WTC11 (cell line): Measurements from ENCODE around the gene PLD3. TPM values are rescaled to one million over a fixed set of nuclear protein-coding genes. Genes with fewer than 3 reads are reported as not detected.
A peak's percentile ranks its signal among the peaks of the same experiment; 100 is the strongest.

ENCODE experiments used
- ATAC-seq: fragments of 200-7000 bp; cut with Tn5 transposase; 2 replicates; pipeline ENCODE4 v1.10.0; 2021; ENCODE audit warnings: mild to moderate bottlenecking, moderate library complexity
- CTCF ChIA-PET: fragments of 300-600 bp; sonication (Branson Sonifier 250); formaldehyde crosslinking; loops from one replicate; lab custom pipeline; 2021; ENCODE audit warnings: antibody characterized with exemption; lab: Charles Lee
- POLR2A ChIA-PET: fragments of 350-600 bp; sonication (Branson Sonifier 250); formaldehyde crosslinking; loops from one replicate; lab custom pipeline; 2021; ENCODE audit warnings: antibody characterized with exemption; lab: Charles Lee
- DNase-seq: peaks from one replicate; pipeline ENCODE4 v3.0.0; 2021; ENCODE audit warnings: low spot score
- H3K27ac Mint-ChIP-seq: 2 replicates; pipeline ENCODE4 v1.8.0; 2021; ENCODE audit warnings: mixed read lengths
- H3K27me3 Mint-ChIP-seq: 2 replicates; pipeline ENCODE4 v1.8.0; 2021; ENCODE audit warnings: low read depth, mild to moderate bottlenecking, moderate library complexity, mixed read lengths
- H3K36me3 Mint-ChIP-seq: 2 replicates; pipeline ENCODE4 v1.8.0; 2021; ENCODE audit warnings: mixed read lengths
- H3K4me1 Mint-ChIP-seq: 2 replicates; pipeline ENCODE4 v1.8.0; 2022; ENCODE audit warnings: mixed read lengths
- H3K4me3 Mint-ChIP-seq: 2 replicates; pipeline ENCODE4 v1.8.0; 2021; ENCODE audit warnings: mild to moderate bottlenecking, moderate library complexity, mixed read lengths
- H3K9me3 Mint-ChIP-seq: 2 replicates; pipeline ENCODE4 v1.8.0; 2021; ENCODE audit warnings: mixed read lengths
- ATF1 ChIP-seq: sonication (generic); formaldehyde crosslinking; IDR thresholded peaks from 2 replicates; pipeline ENCODE4 v1.8.1; 2023; ENCODE audit warnings: mild to moderate bottlenecking, moderate library complexity, missing genetic modification reagents
- ATF6 ChIP-seq: sonication (generic); formaldehyde crosslinking; IDR thresholded peaks from 2 replicates; pipeline ENCODE4 v1.8.1; 2023; ENCODE audit warnings: mild to moderate bottlenecking, missing genetic modification reagents
- CTCF ChIP-seq: fragments of 200-600 bp; IDR thresholded peaks from 2 replicates; pipeline ENCODE4 v1.8.0; 2022; ENCODE audit warnings: antibody characterized with exemption
- E2F5 ChIP-seq: sonication (generic); formaldehyde crosslinking; IDR thresholded peaks from 2 replicates; pipeline ENCODE4 v1.8.1; 2022; ENCODE audit warnings: mild to moderate bottlenecking, moderate library complexity, missing genetic modification reagents
- ERG ChIP-seq: fragments of 250-450 bp; sonication (Bioruptor Pico); IDR thresholded peaks from 2 replicates; pipeline ENCODE4 v1.8.0; 2021; ENCODE audit warnings: mild to moderate bottlenecking
- FOXJ3 ChIP-seq: sonication (generic); formaldehyde crosslinking; IDR thresholded peaks from 2 replicates; pipeline ENCODE4 v1.9.0; 2021; ENCODE audit warnings: missing genetic modification reagents, mild to moderate bottlenecking, borderline replicate concordance
- FOXK1 ChIP-seq: sonication (generic); formaldehyde crosslinking; IDR thresholded peaks from 2 replicates; pipeline ENCODE4 v1.8.0; 2022; ENCODE audit warnings: mild to moderate bottlenecking, moderate library complexity, missing genetic modification reagents
- GABPB1 ChIP-seq: sonication (generic); formaldehyde crosslinking; IDR thresholded peaks from 2 replicates; pipeline ENCODE4 v1.8.1; 2023; ENCODE audit warnings: mild to moderate bottlenecking, missing genetic modification reagents
- MLX ChIP-seq: sonication (generic); formaldehyde crosslinking; IDR thresholded peaks from 2 replicates; pipeline ENCODE4 v1.8.1; 2023; ENCODE audit warnings: mild to moderate bottlenecking, missing genetic modification reagents, moderate library complexity
- NFATC4 ChIP-seq: fragments of 250-450 bp; sonication (Bioruptor Pico); IDR thresholded peaks from 2 replicates; pipeline ENCODE4 v1.9.0; 2021; ENCODE audit warnings: mild to moderate bottlenecking
- PRRX2 ChIP-seq: fragments of 250-450 bp; sonication (Bioruptor Pico); IDR thresholded peaks from 2 replicates; pipeline ENCODE4 v1.8.0; 2021; ENCODE audit warnings: mild to moderate bottlenecking
- SMAD3 ChIP-seq: sonication (generic); formaldehyde crosslinking; IDR thresholded peaks from 2 replicates; pipeline ENCODE4 v1.8.0; 2022; ENCODE audit warnings: missing genetic modification reagents, mild to moderate bottlenecking, borderline replicate concordance
- SMAD4 ChIP-seq: sonication (generic); formaldehyde crosslinking; IDR thresholded peaks from 2 replicates; pipeline ENCODE4 v1.8.0; 2022; ENCODE audit warnings: mild to moderate bottlenecking, missing genetic modification reagents
- SP1 ChIP-seq: sonication (generic); formaldehyde crosslinking; conservative IDR thresholded peaks from 2 replicates; pipeline ENCODE4 v1.8.1; 2022; ENCODE audit warnings: missing genetic modification reagents
- ZNF138 ChIP-seq: sonication (generic); formaldehyde crosslinking; conservative IDR thresholded peaks from 2 replicates; pipeline ENCODE4 v1.8.1; 2022; ENCODE audit warnings: mild to moderate bottlenecking, moderate library complexity, missing genetic modification reagents
- ZNF232 ChIP-seq: sonication (generic); formaldehyde crosslinking; IDR thresholded peaks from 2 replicates; pipeline ENCODE4 v1.8.0; 2022; ENCODE audit warnings: mild to moderate bottlenecking, missing genetic modification reagents
- ZNF416 ChIP-seq: fragments of 250-450 bp; sonication (Bioruptor Pico); IDR thresholded peaks from 2 replicates; pipeline ENCODE4 v1.9.0; 2021; ENCODE audit warnings: mild to moderate bottlenecking, inconsistent platforms
- ZNF671 ChIP-seq: fragments of 250-450 bp; sonication (Bioruptor Pico); IDR thresholded peaks from 2 replicates; pipeline ENCODE4 v1.8.0; 2021; ENCODE audit warnings: mild to moderate bottlenecking
- total RNA-seq: library from RNA; stranded (reverse); gene quantifications from 3 replicates; pipeline ENCODE4 v1.2.3, GENCODE V29; 2021
- TF ChIP-seq, protein P1 (sequence below): sonication (generic); formaldehyde crosslinking; IDR thresholded peaks from 2 replicates; pipeline ENCODE4 v1.8.0; 2023; ENCODE audit warnings: missing genetic modification reagents, mild to moderate bottlenecking, borderline replicate concordance
- TF ChIP-seq, protein P2 (sequence below): sonication (generic); formaldehyde crosslinking; IDR thresholded peaks from 2 replicates; pipeline ENCODE4 v1.8.0; 2022; ENCODE audit warnings: mild to moderate bottlenecking, missing genetic modification reagents

Gene PLD3
- total RNA-seq, 1 experiment from 2014 or later = 190 TPM

- TF ChIP-seq, protein P1, sequence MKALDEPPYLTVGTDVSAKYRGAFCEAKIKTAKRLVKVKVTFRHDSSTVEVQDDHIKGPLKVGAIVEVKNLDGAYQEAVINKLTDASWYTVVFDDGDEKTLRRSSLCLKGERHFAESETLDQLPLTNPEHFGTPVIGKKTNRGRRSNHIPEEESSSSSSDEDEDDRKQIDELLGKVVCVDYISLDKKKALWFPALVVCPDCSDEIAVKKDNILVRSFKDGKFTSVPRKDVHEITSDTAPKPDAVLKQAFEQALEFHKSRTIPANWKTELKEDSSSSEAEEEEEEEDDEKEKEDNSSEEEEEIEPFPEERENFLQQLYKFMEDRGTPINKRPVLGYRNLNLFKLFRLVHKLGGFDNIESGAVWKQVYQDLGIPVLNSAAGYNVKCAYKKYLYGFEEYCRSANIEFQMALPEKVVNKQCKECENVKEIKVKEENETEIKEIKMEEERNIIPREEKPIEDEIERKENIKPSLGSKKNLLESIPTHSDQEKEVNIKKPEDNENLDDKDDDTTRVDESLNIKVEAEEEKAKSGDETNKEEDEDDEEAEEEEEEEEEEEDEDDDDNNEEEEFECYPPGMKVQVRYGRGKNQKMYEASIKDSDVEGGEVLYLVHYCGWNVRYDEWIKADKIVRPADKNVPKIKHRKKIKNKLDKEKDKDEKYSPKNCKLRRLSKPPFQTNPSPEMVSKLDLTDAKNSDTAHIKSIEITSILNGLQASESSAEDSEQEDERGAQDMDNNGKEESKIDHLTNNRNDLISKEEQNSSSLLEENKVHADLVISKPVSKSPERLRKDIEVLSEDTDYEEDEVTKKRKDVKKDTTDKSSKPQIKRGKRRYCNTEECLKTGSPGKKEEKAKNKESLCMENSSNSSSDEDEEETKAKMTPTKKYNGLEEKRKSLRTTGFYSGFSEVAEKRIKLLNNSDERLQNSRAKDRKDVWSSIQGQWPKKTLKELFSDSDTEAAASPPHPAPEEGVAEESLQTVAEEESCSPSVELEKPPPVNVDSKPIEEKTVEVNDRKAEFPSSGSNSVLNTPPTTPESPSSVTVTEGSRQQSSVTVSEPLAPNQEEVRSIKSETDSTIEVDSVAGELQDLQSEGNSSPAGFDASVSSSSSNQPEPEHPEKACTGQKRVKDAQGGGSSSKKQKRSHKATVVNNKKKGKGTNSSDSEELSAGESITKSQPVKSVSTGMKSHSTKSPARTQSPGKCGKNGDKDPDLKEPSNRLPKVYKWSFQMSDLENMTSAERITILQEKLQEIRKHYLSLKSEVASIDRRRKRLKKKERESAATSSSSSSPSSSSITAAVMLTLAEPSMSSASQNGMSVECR (CRISPR knock-in tag) = no peak
- no peak for TF ChIP-seq E2F5 (CRISPR knock-in tag)
- TF ChIP-seq NFATC4 (CRISPR knock-in tag) = no peak
Measured at GRCh38 chr19:40392123-40392522, 43.6 kb downstream of the PLD3 start (continued).

DNA sequence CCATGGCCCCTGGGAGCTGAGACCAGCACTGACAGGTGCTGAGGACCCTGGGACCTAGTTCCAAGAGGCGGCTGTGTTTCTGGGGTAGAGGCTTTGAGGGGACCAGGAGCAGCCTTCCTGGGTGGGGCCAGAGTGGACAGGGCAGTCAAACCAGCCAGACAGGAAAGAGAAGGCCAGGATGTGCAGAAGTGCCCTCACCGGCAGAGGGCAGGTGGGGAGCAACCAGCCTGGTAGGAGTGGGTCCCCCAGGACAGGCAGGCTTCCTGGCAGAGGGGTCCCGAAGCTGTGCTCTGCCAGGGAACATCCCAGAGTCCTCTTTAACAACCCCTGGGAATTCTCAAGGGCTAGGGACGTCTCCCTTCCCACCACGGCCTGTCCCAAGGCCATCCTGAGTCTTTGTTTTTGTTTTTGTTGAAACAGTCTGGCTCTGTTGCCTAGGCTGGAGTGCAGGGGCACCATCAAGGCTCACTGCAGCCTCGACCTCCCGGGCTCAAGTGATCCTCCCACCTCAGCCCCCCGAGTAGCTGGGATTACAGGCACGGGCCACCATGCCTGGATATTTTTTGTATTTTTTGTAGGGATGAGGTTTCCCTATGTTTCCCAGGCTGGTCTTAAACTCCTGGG lies 44.5 kb downstream of the PLD3 start:
- Mint-ChIP-seq H3K27me3 (peaks cover 12% of the 10 kb centered on the region), H3K27ac (no peak overlapping the region), H3K36me3 (no peaks in the 10 kb centered on the region), H3K9me3 (no peaks in the 10 kb centered on the region), H3K4me3 (no peak overlapping the region), H3K4me1 (peaks cover 4% of the 10 kb centered on the region; the same call in 1 of the 2 replicates)
- ATAC-seq = peak; percentile 49
- ChIA-PET POLR2A (no interaction called here), CTCF (no interaction called here)
- no peak for DNase-seq
- no peak for TF ChIP-seq ZNF232 (CRISPR knock-in tag)
- no peak for TF ChIP-seq FOXJ3 (CRISPR knock-in tag)
- no peak for TF ChIP-seq PRRX2 (CRISPR knock-in tag)
- no peak for TF ChIP-seq ATF6 (CRISPR knock-in tag)
- TF ChIP-seq, protein P2, sequence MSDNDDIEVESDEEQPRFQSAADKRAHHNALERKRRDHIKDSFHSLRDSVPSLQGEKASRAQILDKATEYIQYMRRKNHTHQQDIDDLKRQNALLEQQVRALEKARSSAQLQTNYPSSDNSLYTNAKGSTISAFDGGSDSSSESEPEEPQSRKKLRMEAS (CRISPR knock-in tag) = no peak
- TF ChIP-seq ERG (CRISPR knock-in tag) = no peak
- no peak for TF ChIP-seq ZNF138 (CRISPR knock-in tag)
- no peak for TF ChIP-seq CTCF
- TF ChIP-seq ATF1 (CRISPR knock-in tag) = no peak
- TF ChIP-seq ZNF416 (CRISPR knock-in tag) = no peak
- no peak for TF ChIP-seq GABPB1 (CRISPR knock-in tag)
- TF ChIP-seq SMAD3 = no peak
- TF ChIP-seq SMAD4 (CRISPR knock-in tag) = no peak
- no peak for TF ChIP-seq FOXK1 (CRISPR knock-in tag)
- TF ChIP-seq SP1 (CRISPR knock-in tag) = no peak
- TF ChIP-seq MLX = no peak
- TF ChIP-seq NFATC4 (CRISPR knock-in tag) = no peak
- TF ChIP-seq ZNF671 (CRISPR knock-in tag) = no peak
